ENCODE measurements around the gene CKAP4.

CKAP4 gene

GRCh38 chr12:106195621-106196027 is 52.2 kb downstream of the CKAP4 start:
- DNase-seq (ENCODE audit: low spot score) = peak; percentile 7

GRCh38 chr12:106194351-106194750 is 53.5 kb downstream of the CKAP4 start:
- no peak for DNase-seq (ENCODE audit: low spot score)

GRCh38 chr12:106193394-106194215 is 54.2 kb downstream of the CKAP4 start:
- no peak for DNase-seq (ENCODE audit: low spot score)

- DNase-seq (ENCODE audit: low spot score) = no peak
Observed at GRCh38 chr12:106192659-106193393, 55.0 kb downstream of the CKAP4 start.

GRCh38 chr12:106190581-106190980 is 57.2 kb downstream of the CKAP4 start:
- no peak for DNase-seq (ENCODE audit: low spot score)

- no peak for DNase-seq (ENCODE audit: low spot score)
Observed at GRCh38 chr12:106189341-106189740, 58.5 kb downstream of the CKAP4 start.

GRCh38 chr12:106188256-106188655 is 59.6 kb downstream of the CKAP4 start:
- no peak for DNase-seq (ENCODE audit: low spot score)

Data from putamen (tissue), 1 donor.